Measurements from ENCODE around the gene GULP1. TPM values are rescaled to one million over a fixed set of nuclear protein-coding genes. Genes with fewer than 3 reads are reported as not detected.

GULP1 gene
- total RNA-seq, 1 donor from 2014 or later = 27.6 TPM

DNA sequence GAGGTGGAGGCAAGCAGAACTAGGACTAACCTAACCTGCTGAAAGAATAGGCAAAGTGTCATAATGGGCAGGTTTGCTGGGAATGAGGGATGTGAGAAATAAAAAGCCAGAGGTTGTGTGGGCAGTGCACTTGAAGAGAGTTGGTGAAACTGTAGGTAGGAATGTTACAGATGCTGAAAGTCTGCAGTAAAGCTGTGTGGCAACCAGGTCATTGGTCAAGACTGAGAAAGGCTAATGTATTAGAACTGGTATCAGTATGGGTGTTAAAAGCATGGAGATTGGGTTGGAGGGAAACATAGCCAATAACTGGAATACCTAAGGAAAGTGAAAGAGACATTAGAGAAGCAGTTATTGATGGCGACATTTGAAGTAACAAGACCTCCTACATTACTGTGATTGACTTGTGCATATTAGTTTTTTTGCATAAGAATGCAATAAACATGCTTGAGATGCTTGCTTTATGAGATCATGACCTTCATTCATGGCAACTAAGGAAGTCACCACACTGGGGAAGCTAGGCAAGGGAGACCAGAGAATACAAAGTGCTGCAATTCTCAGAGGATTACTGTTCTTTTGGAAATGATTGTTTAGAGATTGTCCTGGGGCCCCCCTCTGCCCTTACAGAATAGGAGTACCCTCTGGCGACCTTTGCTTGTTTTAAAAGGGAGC lies 11.8 kb downstream of the GULP1 start:
- H3K4me3 ChIP-seq = no peak overlapping the region
- ATAC-seq = no peak
- no peak overlapping the region for H3K27ac ChIP-seq
- intact Hi-C loops (cut with DNase I) = no loop called here
- no peaks in the 10 kb centered on the region for H3K9me3 ChIP-seq
- TF ChIP-seq, protein P1, sequence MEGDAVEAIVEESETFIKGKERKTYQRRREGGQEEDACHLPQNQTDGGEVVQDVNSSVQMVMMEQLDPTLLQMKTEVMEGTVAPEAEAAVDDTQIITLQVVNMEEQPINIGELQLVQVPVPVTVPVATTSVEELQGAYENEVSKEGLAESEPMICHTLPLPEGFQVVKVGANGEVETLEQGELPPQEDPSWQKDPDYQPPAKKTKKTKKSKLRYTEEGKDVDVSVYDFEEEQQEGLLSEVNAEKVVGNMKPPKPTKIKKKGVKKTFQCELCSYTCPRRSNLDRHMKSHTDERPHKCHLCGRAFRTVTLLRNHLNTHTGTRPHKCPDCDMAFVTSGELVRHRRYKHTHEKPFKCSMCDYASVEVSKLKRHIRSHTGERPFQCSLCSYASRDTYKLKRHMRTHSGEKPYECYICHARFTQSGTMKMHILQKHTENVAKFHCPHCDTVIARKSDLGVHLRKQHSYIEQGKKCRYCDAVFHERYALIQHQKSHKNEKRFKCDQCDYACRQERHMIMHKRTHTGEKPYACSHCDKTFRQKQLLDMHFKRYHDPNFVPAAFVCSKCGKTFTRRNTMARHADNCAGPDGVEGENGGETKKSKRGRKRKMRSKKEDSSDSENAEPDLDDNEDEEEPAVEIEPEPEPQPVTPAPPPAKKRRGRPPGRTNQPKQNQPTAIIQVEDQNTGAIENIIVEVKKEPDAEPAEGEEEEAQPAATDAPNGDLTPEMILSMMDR (IDR thresholded peaks at IDR 0.05) = no peak
- H3K36me3 ChIP-seq = no peaks in the 10 kb centered on the region
- no peak for DNase-seq
- H3K27me3 ChIP-seq (ENCODE audit: low read depth) = no peaks in the 10 kb centered on the region
- no peaks in the 10 kb centered on the region for H3K4me1 ChIP-seq

DNA sequence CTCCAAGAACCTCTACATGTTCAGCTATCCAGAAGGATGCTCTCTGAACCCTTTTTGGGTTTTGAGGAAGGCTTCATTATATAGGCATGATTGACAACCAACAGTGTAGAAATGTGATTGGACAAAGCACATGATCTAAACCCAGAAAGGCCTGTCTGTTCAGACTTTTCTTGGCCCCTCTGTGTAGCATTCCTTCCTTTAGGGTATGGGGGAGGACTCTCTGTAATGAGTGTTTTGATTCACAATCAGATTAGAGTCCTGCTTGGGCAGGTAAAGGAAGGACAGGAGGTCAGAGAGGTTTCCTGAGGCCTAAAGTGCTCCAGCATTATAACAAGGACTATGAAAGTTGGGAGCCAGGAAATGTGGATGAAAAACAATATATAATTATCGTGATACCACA lies 13.6 kb downstream of the GULP1 start:
- DNase-seq = no peak
- TF ChIP-seq, protein P1 (IDR thresholded peaks at IDR 0.05) = no peak
- Histone ChIP-seq H3K9me3 (no peaks in the 10 kb centered on the region), H3K27ac (no peak overlapping the region), H3K4me3 (no peak overlapping the region), H3K36me3 (no peaks in the 10 kb centered on the region), H3K4me1 (no peaks in the 10 kb centered on the region), H3K27me3 (ENCODE audit: low read depth) (no peaks in the 10 kb centered on the region)
- intact Hi-C loops (cut with DNase I) = no loop called here
- no peak for ATAC-seq

DNA sequence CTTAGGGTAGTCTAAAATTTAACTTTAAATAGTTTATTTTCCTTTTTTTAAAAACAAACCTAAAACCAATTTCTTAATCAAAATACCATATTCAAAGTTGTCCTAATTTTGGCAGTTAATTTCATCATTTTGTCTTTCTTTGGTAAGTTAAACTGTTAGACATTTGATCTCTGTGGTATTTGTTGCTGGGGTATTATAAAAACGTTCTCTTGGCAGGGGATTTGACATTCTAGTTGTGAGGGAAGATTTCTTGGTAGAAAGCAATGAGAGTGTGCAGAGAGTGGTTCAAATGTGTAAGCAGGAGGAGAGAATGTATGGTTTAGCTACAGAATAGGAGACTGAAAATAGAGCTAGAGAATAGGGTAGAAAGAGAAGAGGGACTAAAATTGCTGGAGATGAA lies 14.6 kb downstream of the GULP1 start:
- intact Hi-C loops (cut with DNase I) = no loop called here

DNA sequence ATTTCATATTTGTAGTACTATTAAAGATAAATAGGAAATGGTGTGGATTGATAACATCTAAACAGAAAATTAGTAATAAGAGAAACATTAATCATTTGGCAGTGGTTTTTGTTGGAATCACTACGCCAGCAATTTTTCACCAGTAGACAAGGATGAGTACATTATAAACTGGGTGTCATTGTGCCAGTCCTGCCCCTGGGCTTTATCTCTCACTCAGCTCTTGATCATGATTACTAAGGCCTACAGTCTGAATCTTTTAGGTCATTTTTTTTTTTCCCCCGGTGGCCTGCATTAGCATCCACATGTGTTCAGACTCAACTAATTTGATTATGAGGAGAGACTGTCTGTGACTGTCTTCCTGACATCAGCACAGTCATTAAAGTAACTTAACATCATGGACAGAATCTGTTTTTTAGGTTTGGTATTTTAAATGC lies 16.2 kb downstream of the GULP1 start:
- no peak overlapping the region for H3K4me3 ChIP-seq
- no peaks in the 10 kb centered on the region for H3K36me3 ChIP-seq
- no peak overlapping the region for H3K27ac ChIP-seq
- H3K27me3 ChIP-seq (ENCODE audit: low read depth) = no peaks in the 10 kb centered on the region
- DNase-seq = no peak
- intact Hi-C loops (cut with DNase I) = no loop called here
- no peaks in the 10 kb centered on the region for H3K9me3 ChIP-seq
- H3K4me1 ChIP-seq = no peaks in the 10 kb centered on the region
- TF ChIP-seq, protein P1 (IDR thresholded peaks at IDR 0.05) = no peak
- ATAC-seq = no peak

More for the DNA sequence above, 14.6 kb downstream of the GULP1 start:
- no peak for ATAC-seq
- Histone ChIP-seq H3K36me3 (no peaks in the 10 kb centered on the region), H3K27me3 (ENCODE audit: low read depth) (no peaks in the 10 kb centered on the region), H3K4me3 (no peak overlapping the region), H3K9me3 (no peaks in the 10 kb centered on the region), H3K27ac (no peak overlapping the region), H3K4me1 (no peaks in the 10 kb centered on the region)
- DNase-seq = no peak
- TF ChIP-seq, protein P1 (IDR thresholded peaks at IDR 0.05) = no peak

DNA sequence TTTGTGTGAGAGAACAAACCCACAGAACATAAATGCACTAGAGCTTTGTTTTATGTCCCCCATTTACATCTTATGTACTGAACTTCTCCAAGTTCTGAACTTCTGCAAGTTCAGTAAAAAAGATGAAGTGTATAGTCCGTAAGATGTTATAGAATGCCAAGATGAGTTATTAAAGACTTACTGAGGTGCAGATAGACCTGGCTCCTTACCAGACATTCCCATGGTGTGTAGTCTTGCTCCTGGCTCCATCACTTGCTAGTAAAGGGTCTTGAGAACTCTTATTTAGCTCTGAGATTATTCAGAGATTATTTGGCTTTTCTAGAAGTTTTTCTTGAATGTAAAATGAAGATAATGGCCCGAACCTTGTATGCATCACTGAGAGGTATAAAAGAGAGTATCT lies 16.8 kb downstream of the GULP1 start:
- H3K27me3 ChIP-seq (ENCODE audit: low read depth) = no peaks in the 10 kb centered on the region
- H3K36me3 ChIP-seq = no peaks in the 10 kb centered on the region
- DNase-seq = no peak
- TF ChIP-seq, protein P1 (IDR thresholded peaks at IDR 0.05) = no peak
- H3K4me3 ChIP-seq = no peak overlapping the region
- no peaks in the 10 kb centered on the region for H3K4me1 ChIP-seq
- no peaks in the 10 kb centered on the region for H3K9me3 ChIP-seq
- no peak overlapping the region for H3K27ac ChIP-seq
- no peak for ATAC-seq
- intact Hi-C loops (cut with DNase I) = no loop called here

Data from lower lobe of right lung (tissue), 2 donors.